Breast epithelium (tissue), 4 donors: ENCODE data around the gene ACACA. TPM values are rescaled to one million over a fixed set of nuclear protein-coding genes. Genes with fewer than 3 reads are reported as not detected.

Experiments used
- DNase-seq, 2 donors: peaks; one replicate each; pipeline ENCODE4 v3.0.0-alpha.2; 2019; ENCODE audit warnings: low spot score in 2 of 2
- H3K27ac ChIP-seq, 2 donors: fragments of 200-600 bp; sonication (generic) in 1 of 2; one replicate each; pipeline ENCODE4 v1.5.1; 2016 to 2019; ENCODE audit warnings: mild to moderate bottlenecking in 1 of 2
- H3K27me3 ChIP-seq, 2 donors: fragments of 200-600 bp; sonication (generic) in 1 of 2; one replicate each; pipeline versions ENCODE4 v1.5.1 to v1.6.0; 2017 to 2019; ENCODE audit warnings: control low read depth in 1 of 2, mild to moderate bottlenecking in 1 of 2
- H3K36me3 ChIP-seq: fragments of 200-600 bp; one replicate; pipeline ENCODE4 v1.5.1; 2019
- H3K4me1 ChIP-seq, 2 donors: fragments of 200-600 bp; sonication (generic); one replicate each; pipeline ENCODE4 v1.5.1; 2016 to 2019; ENCODE audit warnings: control low read depth in 1 of 2
- H3K4me3 ChIP-seq, 3 donors: fragments of 200-600 bp; sonication (generic); 1 replicate in 2 of 3; 2 replicates in 1 of 3; pipeline ENCODE4 v1.5.1; 2016 to 2019; ENCODE audit warnings: mild to moderate bottlenecking in 3 of 3, moderate library complexity in 2 of 3
- H3K9me3 ChIP-seq, 2 donors: fragments of 200-600 bp; sonication (generic) in 1 of 2; one replicate each; pipeline ENCODE4 v1.5.1; 2016 to 2019; ENCODE audit warnings: control low read depth in 1 of 2
- CTCF ChIP-seq, 3 donors: fragments of 450-650 bp; IDR thresholded peaks; one replicate each; pipeline ENCODE4 v1.5.1; 2016 to 2017; ENCODE audit warnings: antibody characterized with exemption in 3 of 3, mild to moderate bottlenecking in 3 of 3, moderate library complexity in 3 of 3
- POLR2A ChIP-seq: fragments of 450-650 bp; IDR thresholded peaks from one replicate; pipeline ENCODE4 v1.6.1; 2016; ENCODE audit warnings: antibody characterized with exemption, mild to moderate bottlenecking, moderate library complexity
- POLR2AphosphoS5 ChIP-seq, 3 donors: sonication (generic); formaldehyde crosslinking; IDR thresholded peaks; one replicate each; pipeline ENCODE4 v1.6.1; 2017; ENCODE audit warnings: antibody characterized with exemption in 3 of 3
- intact Hi-C: fragments of 100-400 bp; cut with DNase I; formaldehyde crosslinking; loops from one replicate; pipeline ENCODE4 v1.15.1; 2023; ENCODE audit warnings: low total_unique reads
- total RNA-seq, 3 donors: library from RNA; depleted of rRNA; stranded (reverse); fragments of >200 nt; gene quantifications; one replicate each; pipeline ENCODE4 v1.1.0, GENCODE V29; 2016

Gene ACACA
- total RNA-seq, 3 donors from 2014 or later = 32.8 to 46.5 (median 36.1) TPM

DNA sequence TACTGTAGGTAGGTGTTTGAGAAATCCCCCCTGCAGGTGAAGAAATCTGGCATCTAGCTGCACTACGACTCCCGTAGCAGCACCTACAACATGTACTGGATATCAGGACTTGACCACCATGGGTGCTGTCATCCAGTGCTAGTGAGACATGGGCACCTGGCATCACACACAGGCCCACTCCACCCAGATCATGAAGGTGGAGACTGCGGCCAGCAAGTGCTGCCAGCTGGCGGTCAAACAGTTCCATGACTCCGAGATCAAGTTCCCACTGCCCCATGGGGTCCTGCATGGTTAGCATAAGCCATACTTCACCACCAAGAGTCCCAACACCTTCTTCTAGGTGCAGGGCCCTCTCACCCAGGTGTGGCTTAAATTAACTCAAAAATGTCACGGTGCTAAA lies 243.8 kb downstream of the ACACA start:
- Histone ChIP-seq H3K27ac (no peak overlapping the region), H3K36me3 (no peaks in the 10 kb centered on the region), H3K4me3 (no peak overlapping the region), H3K9me3 (no peaks in the 10 kb centered on the region), H3K27me3 (no peaks in the 10 kb centered on the region), H3K4me1 (no peaks in the 10 kb centered on the region)
- DNase-seq = no peak
- intact Hi-C loops = no loop called here
- TF ChIP-seq CTCF (IDR thresholded peaks at IDR 0.05) (no peak), POLR2A (no peak), POLR2AphosphoS5 (IDR thresholded peaks at IDR 0.05) (no peak)

GRCh38 chr17:37160944-37161343 lies 245.7 kb downstream of the ACACA start:
- H3K4me3 ChIP-seq = no peak overlapping the region
- intact Hi-C loops = no loop called here
- TF ChIP-seq CTCF (IDR thresholded peaks at IDR 0.05) = no peak
- no peak for TF ChIP-seq POLR2A
- no peak for TF ChIP-seq POLR2AphosphoS5 (IDR thresholded peaks at IDR 0.05)
- H3K27me3 ChIP-seq = no peaks in the 10 kb centered on the region
- DNase-seq = no peak
- H3K36me3 ChIP-seq = no peaks in the 10 kb centered on the region
- no peaks in the 10 kb centered on the region for H3K4me1 ChIP-seq
- no peaks in the 10 kb centered on the region for H3K9me3 ChIP-seq
- H3K27ac ChIP-seq = no peak overlapping the region

GRCh38 chr17:37158290-37158689 lies 248.3 kb downstream of the ACACA start:
- Histone ChIP-seq H3K4me1 (no peaks in the 10 kb centered on the region), H3K4me3 (no peak overlapping the region), H3K36me3 (peaks cover 7% of the 10 kb centered on the region), H3K27me3 (no peaks in the 10 kb centered on the region), H3K27ac (no peak overlapping the region), H3K9me3 (no peaks in the 10 kb centered on the region)
- TF ChIP-seq POLR2A = no peak
- TF ChIP-seq CTCF (IDR thresholded peaks at IDR 0.05) = no peak
- TF ChIP-seq POLR2AphosphoS5 (IDR thresholded peaks at IDR 0.05) = no peak
- intact Hi-C loops = no loop called here
- DNase-seq = no peak

DNA sequence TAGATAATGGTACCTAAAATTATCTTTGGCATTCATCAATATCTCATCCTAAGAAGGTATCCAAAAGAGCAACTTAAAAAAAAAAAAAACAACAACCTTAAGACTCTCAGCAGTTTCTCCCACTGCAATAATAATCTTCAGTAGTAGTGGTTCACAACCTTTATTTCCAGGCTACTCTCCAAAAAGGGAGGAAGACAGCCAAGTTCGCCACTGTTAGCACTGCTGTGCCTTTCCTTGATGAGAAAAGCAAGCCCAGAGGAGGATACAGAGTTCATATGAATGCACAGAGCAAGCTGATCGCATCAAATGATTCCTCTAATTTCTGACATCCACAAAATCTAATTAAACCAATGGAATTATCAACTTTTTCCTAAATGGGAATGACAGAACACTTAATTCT lies 258.5 kb downstream of the ACACA start:
- no peaks in the 10 kb centered on the region for H3K36me3 ChIP-seq
- no peak for TF ChIP-seq POLR2AphosphoS5 (IDR thresholded peaks at IDR 0.05)
- DNase-seq = no peak

DNA sequence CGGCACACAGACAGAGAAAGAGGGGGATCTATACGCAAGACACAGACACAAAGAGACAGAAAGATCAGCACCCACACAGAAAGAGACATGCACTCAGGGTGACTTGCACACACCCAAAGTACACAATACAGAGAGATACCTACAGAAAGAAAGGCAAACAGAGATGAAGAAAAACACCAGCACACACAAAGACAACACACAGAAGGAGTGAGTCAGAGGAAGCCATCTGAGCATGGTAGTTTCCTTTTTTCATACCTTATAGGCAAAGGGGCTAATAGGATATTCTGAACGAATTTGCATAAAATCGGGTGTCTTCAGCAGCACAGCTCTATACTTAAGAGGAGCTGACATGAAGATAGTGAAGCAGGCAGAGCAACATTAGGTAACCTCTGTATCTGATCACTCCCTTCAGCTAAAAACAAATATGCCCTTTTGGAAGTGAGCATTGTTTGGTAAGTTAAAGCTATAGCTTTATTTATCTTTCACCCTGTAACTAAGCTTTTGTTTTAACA lies 259.3 kb downstream of the ACACA start:
- intact Hi-C loops = no loop called here

More for the DNA sequence above, 258.5 kb downstream of the ACACA start:
- Histone ChIP-seq H3K27me3 (no peaks in the 10 kb centered on the region), H3K27ac (no peak overlapping the region), H3K4me3 (no peak overlapping the region), H3K4me1 (no peaks in the 10 kb centered on the region), H3K9me3 (no peaks in the 10 kb centered on the region)
- intact Hi-C loops = no loop called here

More for the DNA sequence above, 259.3 kb downstream of the ACACA start:
- DNase-seq = no peak
- Histone ChIP-seq H3K27me3 (no peaks in the 10 kb centered on the region), H3K27ac (no peak overlapping the region), H3K4me3 (no peak overlapping the region), H3K36me3 (no peaks in the 10 kb centered on the region), H3K9me3 (no peaks in the 10 kb centered on the region), H3K4me1 (no peaks in the 10 kb centered on the region)
- no peak for TF ChIP-seq POLR2AphosphoS5 (IDR thresholded peaks at IDR 0.05)
- no peak for TF ChIP-seq POLR2A
- TF ChIP-seq CTCF (IDR thresholded peaks at IDR 0.05) = no peak
